ENCODE data around the gene OTUD6A. TPM values are rescaled to one million over a fixed set of nuclear protein-coding genes. Genes with fewer than 3 reads are reported as not detected.

Gene OTUD6A
- total and polyA plus RNA-seq, 9 of the 15 experiments (the other 6 are each of a cell fraction or from before 2014, with no cell fraction given), result not detected

GRCh38 chrX:70096052-70096451 is 33.8 kb downstream of the OTUD6A start:
- intact Hi-C loops (cut with micrococcal nuclease), result loop anchor here (1.0 to 10.0 kb wide), 2 partner anchors 558 to 1271 kb away; partner anchors contain the start of gene EFNB1
- H3K9me3 ChIP-seq (replicated peaks; ENCODE audit: control insufficient read depth, insufficient read depth, low read depth, low read length), result no peaks in the 10 kb centered on the region
- FAIRE-seq, result no peak
- ChIA-PET POLR2A (interaction anchor here (0.5 kb wide), 1 partner anchor 1723 kb away, joined by 4 read pairs; no protein-coding TSS in a partner anchor), CTCF (ENCODE audit: low intra/inter-chr PET ratio) (interaction anchor here (2.0 kb wide), 1 partner anchor 603 kb away, joined by 6 read pairs; no protein-coding TSS in a partner anchor)
- H3K36me3 ChIP-seq (ENCODE audit: control insufficient read depth, insufficient read depth, low read length), result no peaks in the 10 kb centered on the region
- H3K9me1 ChIP-seq (ENCODE audit: control insufficient read depth, insufficient read depth, low read length), result no peaks in the 10 kb centered on the region
- H3K79me2 ChIP-seq (ENCODE audit: control insufficient read depth, insufficient read depth, low read length), result no peaks in the 10 kb centered on the region
- peak; percentile 11 to 21 (median 14) for DNase-seq (ENCODE audit: extremely low read depth in 1 of 4, low spot score in 3 of 4)
- no peaks in the 10 kb centered on the region for H3K27me3 ChIP-seq (ENCODE audit: control insufficient read depth in 2 of 2, insufficient read depth in 2 of 2, low read length in 2 of 2)
- H3K27ac ChIP-seq (ENCODE audit: extremely low read depth, low read depth, low read length), result no peak overlapping the region
- H3K4me1 ChIP-seq (replicated peaks in 1 of 2; ENCODE audit: control insufficient read depth in 2 of 2, insufficient read depth in 2 of 2, low read length in 2 of 2), result no peaks in the 10 kb centered on the region; a peak in 1 of 5 replicates
- 0% methylated on average over 2 of the region's 2 CpGs for WGBS (ENCODE audit: insufficient coverage, low coverage, missing lambda C conversion rate)
- H3K4me2 ChIP-seq (ENCODE audit: insufficient read depth, low read length), result no peak overlapping the region
- in situ Hi-C loops (cut with MboI), result loop anchor here (5.0 to 10.0 kb wide), 2 partner anchors 64 to 601 kb away; no protein-coding TSS in a partner anchor
- H3K4me3 ChIP-seq, result no peak overlapping the region
- TF ChIP-seq CTCF (IDR thresholded peaks at IDR 0.05 in 2 of 3, conservative IDR thresholded peaks at IDR 0.05 in 1 of 3; ENCODE audit: insufficient read depth in 2 of 3, low read depth in 1 of 3, low read length in 3 of 3), result peak; percentile 28 to 30 (median 29); a peak in 3 of 6 replicates
- TF ChIP-seq CREB1 (IDR thresholded peaks at IDR 0.05), result no peak
- no peak for TF ChIP-seq CREB1 (CRISPR knock-in tag; IDR thresholded peaks at IDR 0.05)
- no peak for TF ChIP-seq TAF7 (tag; IDR thresholded peaks at IDR 0.05)
- no peak for TF ChIP-seq RBBP5 (IDR thresholded peaks at IDR 0.05; ENCODE audit: borderline replicate concordance, insufficient read depth, low read length, poor library complexity, severe bottlenecking)
- TF ChIP-seq HDAC1 (IDR thresholded peaks at IDR 0.05), result no peak
- peak in 1 of 2 experiments; percentile 29; a peak in 1 of 4 replicates for TF ChIP-seq RAD21 (CRISPR knock-in tag; conservative IDR thresholded peaks at IDR 0.05 in 1 of 2, IDR thresholded peaks at IDR 0.05 in 1 of 2)
- no peak for TF ChIP-seq CBX8 (IDR thresholded peaks at IDR 0.05; ENCODE audit: borderline replicate concordance, extremely low read depth, low read depth, low read length, poor library complexity, severe bottlenecking)
- TF ChIP-seq ZNF57 (CRISPR knock-in tag; IDR thresholded peaks at IDR 0.05), result no peak
- no peaks in the 10 kb centered on the region for H4K20me1 ChIP-seq (replicated peaks; ENCODE audit: control insufficient read depth, insufficient read depth, low read length)
- no peak overlapping the region for H2AFZ ChIP-seq (ENCODE audit: low read depth, low read length)
- ATAC-seq, result peak; percentile 72
- H3K9ac ChIP-seq (ENCODE audit: insufficient read depth in 1 of 2, low read depth in 2 of 2, low read length in 2 of 2), result no peak overlapping the region
- no TSS peak for BruUV-seq (replicated peaks)
